Tibial artery (tissue), 4 donors: ENCODE data around the gene ROBO4.
A peak's percentile ranks its signal among the peaks of the same experiment; 100 is the strongest.

Experiments
- DNase-seq, 2 donors: peaks; one replicate each; pipeline ENCODE4 v3.0.0-alpha.2; 2019
- H3K27ac ChIP-seq, 2 donors: fragments of 200-600 bp; sonication (generic) in 1 of 2; 1 replicate in 1 of 2; 2 replicates in 1 of 2; pipeline ENCODE4 v1.5.1; 2018 to 2019; ENCODE audit warnings: mild to moderate bottlenecking in 1 of 2
- H3K27me3 ChIP-seq, 2 donors: fragments of 200-600 bp; sonication (generic) in 1 of 2; one replicate each; pipeline versions ENCODE4 v1.5.1 to v1.6.0; 2016 to 2019
- H3K36me3 ChIP-seq, 3 donors: fragments of 200-600 bp; sonication (generic) in 2 of 3; one replicate each; pipeline ENCODE4 v1.5.1; 2016 to 2019; ENCODE audit warnings: mild to moderate bottlenecking in 2 of 3
- H3K4me1 ChIP-seq, 4 donors: fragments of 200-600 bp; sonication (generic) in 2 of 4; 1 replicate in 3 of 4; 2 replicates in 1 of 4; pipeline ENCODE4 v1.5.1; 2016 to 2019
- H3K4me3 ChIP-seq, 2 donors: fragments of 200-600 bp; sonication (generic) in 1 of 2; 1 replicate in 1 of 2; 2 replicates in 1 of 2; pipeline ENCODE4 v1.5.1; 2018 to 2019; ENCODE audit warnings: mild to moderate bottlenecking in 2 of 2
- H3K9me3 ChIP-seq, 3 donors: fragments of 200-600 bp; sonication (generic) in 1 of 3; one replicate each; pipeline ENCODE4 v1.5.1; 2016 to 2019
- CTCF ChIP-seq, 2 experiments: fragments of 200-600 bp in 1 of 2; fragments of 450-650 bp in 1 of 2; IDR thresholded peaks; one replicate each; pipeline ENCODE4 v1.5.1; 2017 to 2019; ENCODE audit warnings: antibody characterized with exemption in 2 of 2, mild to moderate bottlenecking in 1 of 2, moderate library complexity in 1 of 2
- intact Hi-C: fragments of 100-400 bp; cut with DNase I; formaldehyde crosslinking; loops from one replicate; pipeline ENCODE4 v1.15.0; 2023; ENCODE audit warnings: low total_unique reads

Gene ROBO4

GRCh38 chr11:124877631-124877909 lies 20.1 kb downstream of the ROBO4 start:
- H3K27ac ChIP-seq, result peak overlapping the region in 1 of 2 donors; percentile 85
- intact Hi-C loops, result no loop called here
- H3K36me3 ChIP-seq, result no peaks in the 10 kb centered on the region
- no peak for TF ChIP-seq CTCF (IDR thresholded peaks at IDR 0.05)
- H3K4me3 ChIP-seq, result peak overlapping the region; percentile 56 to 59
- no peak for DNase-seq
- peaks cover 0 to 29% of the 10 kb centered on the region in 2 donors for H3K27me3 ChIP-seq
- peaks cover 0 to 19% (median 11%) of the 10 kb centered on the region in 4 donors for H3K4me1 ChIP-seq
- H3K9me3 ChIP-seq, result no peaks in the 10 kb centered on the region

- peak in 1 of 2 donors; percentile 68 for DNase-seq
- H3K36me3 ChIP-seq, result no peaks in the 10 kb centered on the region
- intact Hi-C loops, result no loop called here
- peaks cover 0 to 35% of the 10 kb centered on the region in 2 donors for H3K27me3 ChIP-seq
- H3K9me3 ChIP-seq, result no peaks in the 10 kb centered on the region
- peak overlapping the region; percentile 56 to 59 for H3K4me3 ChIP-seq
- no peak for TF ChIP-seq CTCF (IDR thresholded peaks at IDR 0.05)
- H3K4me1 ChIP-seq, result peaks cover 0 to 16% (median 11%) of the 10 kb centered on the region in 4 donors
- peak overlapping the region; percentile 84 to 85 for H3K27ac ChIP-seq
Measured at GRCh38 chr11:124876818-124877630, 20.6 kb downstream of the ROBO4 start.

- Histone ChIP-seq H3K4me1 (peaks cover 0 to 16% (median 11%) of the 10 kb centered on the region in 4 donors), H3K9me3 (no peaks in the 10 kb centered on the region), H3K4me3 (peak overlapping the region; percentile 56 to 59), H3K27me3 (peaks cover 0 to 35% of the 10 kb centered on the region in 2 donors), H3K36me3 (no peaks in the 10 kb centered on the region), H3K27ac (peak overlapping the region; percentile 84 to 85)
- DNase-seq, result peak; percentile 92
- intact Hi-C loops, result no loop called here
- peak; percentile 53 to 71 for TF ChIP-seq CTCF (IDR thresholded peaks at IDR 0.05)
Measured at GRCh38 chr11:124875943-124876817, 21.5 kb downstream of the ROBO4 start.

- no peak for TF ChIP-seq CTCF (IDR thresholded peaks at IDR 0.05)
- intact Hi-C loops, result no loop called here
- H3K4me3 ChIP-seq, result peak overlapping the region; percentile 56 to 59
Measured at GRCh38 chr11:124875401-124875800, 22.3 kb downstream of the ROBO4 start.

GRCh38 chr11:124874571-124875255 lies 23.0 kb downstream of the ROBO4 start:
- H3K36me3 ChIP-seq, result no peaks in the 10 kb centered on the region
- no peaks in the 10 kb centered on the region for H3K9me3 ChIP-seq
- H3K4me3 ChIP-seq, result no peak overlapping the region
- peaks cover 0 to 50% of the 10 kb centered on the region in 2 donors for H3K27me3 ChIP-seq
- H3K4me1 ChIP-seq, result peaks cover 0 to 16% (median 11%) of the 10 kb centered on the region in 4 donors
- intact Hi-C loops, result no loop called here
- DNase-seq, result peak in 1 of 2 donors; percentile 50
- no peak overlapping the region for H3K27ac ChIP-seq
- TF ChIP-seq CTCF (IDR thresholded peaks at IDR 0.05), result no peak

More at GRCh38 chr11:124875401-124875800, 22.3 kb downstream of the ROBO4 start:
- Histone ChIP-seq H3K4me1 (peaks cover 0 to 16% (median 11%) of the 10 kb centered on the region in 4 donors), H3K36me3 (no peaks in the 10 kb centered on the region), H3K27me3 (peaks cover 0 to 43% of the 10 kb centered on the region in 2 donors), H3K27ac (no peak overlapping the region), H3K9me3 (no peaks in the 10 kb centered on the region)
- DNase-seq, result peak in 1 of 2 donors; percentile 64
